Stimulated activated CD8-positive, alpha-beta memory T cell treated with anti-CD3 and anti-CD28 coated beads, Interleukin-15, amount 100 ng/mL, for 24 hours (primary cell): ENCODE data around the gene ACVR2B.
"Not testable (repeated sequence)": the region's sequence is repeated elsewhere in the genome, so short reads cannot be mapped to it uniquely, and the experiment has no call there.

ENCODE experiments used
- DNase-seq: peaks from one replicate; pipeline ENCODE4 v3.0.0-alpha.2; 2020; ENCODE audit warnings: low read depth

The ACVR2B gene

GRCh38 chr3:38453075-38453912 lies at the start of gene ACVR2B:
Gene ACVR2B, plus strand, starts transcription at chr3:38453890. Its CDS starts 433 bp downstream, at chr3:38454323.
- peak; percentile 42 for DNase-seq

GRCh38 chr3:38404286-38404685 lies 49.4 kb upstream of the ACVR2B start:
- no peak for DNase-seq

- no peak for DNase-seq
These were observed 42.1 kb upstream of the ACVR2B start for GRCh38 chr3:38411591-38411990.

- not testable (repeated sequence) for DNase-seq
These were observed 32.9 kb upstream of the ACVR2B start for GRCh38 chr3:38420758-38421157.

- no peak for DNase-seq
These were observed 31.9 kb upstream of the ACVR2B start for GRCh38 chr3:38421679-38422336.

- DNase-seq = not testable (repeated sequence)
These were observed 26.8 kb upstream of the ACVR2B start for GRCh38 chr3:38426798-38427426.

GRCh38 chr3:38432871-38433658 lies 20.6 kb upstream of the ACVR2B start:
- not testable (repeated sequence) for DNase-seq

- DNase-seq = not testable (repeated sequence)
These were observed 20.0 kb upstream of the ACVR2B start for GRCh38 chr3:38433661-38434060.

- DNase-seq = not testable (repeated sequence)
These were observed 15.1 kb upstream of the ACVR2B start for GRCh38 chr3:38438436-38439069.

- not testable (repeated sequence) for DNase-seq
These were observed 10.5 kb upstream of the ACVR2B start for GRCh38 chr3:38443205-38443604.

GRCh38 chr3:38446085-38446686 lies 7.5 kb upstream of the ACVR2B start:
- no peak for DNase-seq

GRCh38 chr3:38446812-38447211 lies 6.9 kb upstream of the ACVR2B start:
- no peak for DNase-seq

GRCh38 chr3:38450853-38451252 lies 2.8 kb upstream of the ACVR2B start:
- no peak for DNase-seq

GRCh38 chr3:38453913-38454177 lies 155 bp downstream of the ACVR2B start:
- no peak for DNase-seq

- DNase-seq = no peak
These were observed 641 bp downstream of the ACVR2B start for GRCh38 chr3:38454178-38454883.

- DNase-seq = no peak
These were observed 1.4 kb downstream of the ACVR2B start for GRCh38 chr3:38454884-38455638.

GRCh38 chr3:38455639-38456430 lies 2.1 kb downstream of the ACVR2B start:
- DNase-seq = no peak

- DNase-seq = no peak
These were observed 3.7 kb downstream of the ACVR2B start for GRCh38 chr3:38457111-38458003.
